HG03460 (cell line): ENCODE results near the gene AVEN.
"Not testable (repeated sequence)": the region's sequence is repeated elsewhere in the genome, so short reads cannot be mapped to it uniquely, and the experiment has no call there.

Experiments
- ATAC-seq: cut with Tn5 transposase; IDR thresholded peaks from one replicate; pipeline ENCODE4 v1.9.1; 2021; ENCODE audit not compliant: unreplicated experiment

AVEN gene

DNA sequence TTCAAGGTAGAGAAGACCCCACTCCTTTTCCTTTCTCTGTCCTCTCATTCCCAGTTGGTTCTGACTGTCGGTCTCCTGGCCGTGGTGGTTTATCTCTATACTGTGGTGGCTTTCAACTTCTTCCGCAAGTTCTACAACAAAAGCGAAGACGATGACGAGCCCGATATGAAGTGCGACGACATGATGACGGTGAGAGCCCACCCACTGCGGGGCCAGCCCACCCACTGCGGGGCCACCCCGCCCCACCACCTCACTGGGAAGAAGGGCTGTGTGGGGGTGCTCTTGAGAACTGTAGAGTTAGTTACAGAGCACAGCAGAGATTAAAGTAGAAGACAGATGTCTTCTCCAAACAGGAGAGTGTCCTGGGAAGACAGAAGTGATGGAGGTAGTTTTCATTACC is 181.3 kb downstream of the AVEN start:
- ATAC-seq = no peak

DNA sequence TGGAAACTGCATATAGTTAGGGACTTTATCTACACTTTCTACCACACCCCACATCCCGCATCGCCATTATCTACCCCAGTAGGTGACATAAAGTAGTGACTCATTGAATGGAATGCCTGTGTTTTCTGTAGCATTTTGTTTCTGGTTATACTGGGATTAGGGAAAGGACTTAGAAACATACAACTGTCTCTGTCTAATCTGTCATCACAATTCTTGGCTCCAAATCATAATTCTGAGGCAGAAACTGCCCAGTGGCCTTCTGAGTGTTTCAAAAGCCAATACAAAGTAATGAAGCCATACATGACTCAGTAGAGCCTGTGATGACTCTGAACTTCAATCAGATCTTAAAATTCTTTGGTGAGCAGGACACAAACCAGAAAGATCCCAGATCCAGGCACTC is 186.4 kb downstream of the AVEN start:
- no peak for ATAC-seq

DNA sequence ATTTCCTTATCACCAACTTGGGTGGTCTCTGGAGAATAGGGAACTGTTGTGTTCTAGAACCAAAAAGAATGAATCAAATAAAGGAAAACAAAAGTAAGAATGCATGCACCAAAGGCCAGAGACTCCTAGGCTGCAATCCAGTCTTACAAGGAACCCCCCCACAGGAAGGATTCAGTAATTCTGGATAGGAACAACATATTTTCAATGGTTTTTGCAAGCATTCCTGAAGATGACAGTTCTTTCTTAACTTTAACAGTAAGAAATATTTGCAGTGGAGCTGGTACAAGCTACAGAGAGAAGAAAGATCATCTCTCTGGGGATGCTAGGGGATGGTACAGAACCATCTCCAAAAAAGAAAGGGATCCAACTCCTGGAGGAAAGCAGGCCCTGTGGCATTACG is 186.9 kb downstream of the AVEN start:
- no peak for ATAC-seq

DNA sequence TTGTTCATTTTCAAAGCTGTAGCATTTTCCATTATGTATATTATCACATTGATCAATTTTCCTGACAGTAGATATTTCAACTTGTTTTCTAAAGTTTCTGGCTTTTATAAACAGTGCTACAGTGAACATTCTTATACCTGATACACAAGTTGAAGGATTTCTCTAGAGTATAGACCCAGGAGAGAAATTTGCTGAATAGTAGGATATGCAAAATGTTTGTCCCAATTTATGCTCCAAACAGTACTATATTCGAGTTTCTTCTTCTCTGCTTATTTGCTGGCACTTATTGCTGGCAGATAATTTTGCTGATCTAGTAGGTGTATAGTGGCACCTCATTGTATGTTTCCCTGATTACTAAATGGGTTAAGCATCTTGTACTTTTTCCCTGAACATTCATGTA is 187.9 kb downstream of the AVEN start:
- no peak for ATAC-seq

DNA sequence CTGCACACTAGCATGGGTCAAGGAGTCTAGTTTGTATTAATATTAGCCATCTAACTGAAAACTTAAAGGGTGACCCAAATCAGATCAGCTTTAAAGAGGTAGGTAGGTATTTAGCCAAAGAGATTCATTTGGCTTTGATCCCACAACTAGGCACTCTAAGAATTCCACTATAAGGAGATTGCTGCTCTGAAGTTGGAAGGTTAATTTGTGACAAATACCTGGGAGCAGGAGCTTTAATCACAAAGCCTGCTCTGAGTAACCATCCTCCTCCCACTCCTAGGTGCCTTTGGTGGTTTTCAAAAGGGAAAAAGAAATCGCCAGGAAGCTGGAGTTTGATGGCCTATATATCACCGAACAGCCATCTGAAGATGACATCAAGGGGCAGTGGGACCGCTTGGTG is 191.0 kb downstream of the AVEN start:
- ATAC-seq = no peak

DNA sequence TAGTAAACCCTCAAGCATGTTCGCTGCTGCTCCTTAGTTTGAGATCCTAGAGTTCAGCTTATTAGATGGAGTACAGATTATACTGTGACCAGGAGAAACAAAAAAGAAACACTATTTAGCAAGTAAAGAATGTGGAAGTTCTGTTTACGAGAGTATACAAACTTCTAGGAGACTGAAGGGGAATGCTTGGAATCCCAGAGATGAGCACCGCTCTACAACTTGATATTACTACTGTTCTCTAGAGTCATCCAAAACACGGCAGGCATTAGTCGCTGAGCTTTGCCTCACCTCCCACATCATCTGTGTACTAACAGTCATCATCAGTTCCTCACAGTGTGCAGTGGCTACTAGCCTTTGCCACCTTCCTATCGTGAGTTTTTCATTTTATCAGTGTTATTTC is 192.1 kb downstream of the AVEN start:
- ATAC-seq = no peak

DNA sequence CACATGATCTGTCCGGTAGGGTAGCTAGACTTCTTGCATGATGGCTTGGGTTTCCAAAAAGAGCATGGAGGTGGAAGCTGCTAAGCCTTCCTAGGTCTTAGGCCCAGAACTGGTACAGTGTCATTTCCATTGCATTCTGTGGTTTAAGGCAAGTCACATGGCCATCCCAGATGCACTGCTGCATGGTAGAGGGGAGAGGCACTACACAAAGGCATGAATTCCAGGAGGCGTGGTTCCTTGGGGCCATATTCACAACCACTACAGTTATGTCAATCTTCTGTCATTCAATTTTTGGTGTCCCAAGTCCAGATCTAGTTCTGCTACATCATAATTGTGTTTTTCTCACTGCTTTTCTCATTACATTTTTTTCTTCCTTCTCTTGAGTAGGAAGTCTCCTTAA is 192.9 kb downstream of the AVEN start:
- no peak for ATAC-seq

DNA sequence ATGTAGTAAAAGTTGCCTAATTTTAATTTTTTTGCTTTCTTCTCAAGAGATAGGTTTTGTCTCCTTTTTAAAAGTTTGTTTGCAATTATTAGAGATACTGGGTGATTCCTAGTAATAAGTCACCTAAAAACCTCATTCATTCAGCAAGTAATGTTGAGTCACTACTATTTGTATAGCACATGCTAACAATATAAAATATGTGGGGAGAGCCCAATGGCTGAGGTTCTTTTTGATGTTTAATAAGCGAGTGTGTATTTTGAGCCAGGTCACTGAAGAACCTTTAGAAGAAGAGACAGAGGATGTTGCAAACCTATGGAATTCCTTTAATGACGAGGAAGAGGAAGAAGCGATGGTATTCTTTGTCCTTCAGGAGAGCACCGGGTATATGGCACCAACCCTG is 194.4 kb downstream of the AVEN start:
- ATAC-seq = no peak

DNA sequence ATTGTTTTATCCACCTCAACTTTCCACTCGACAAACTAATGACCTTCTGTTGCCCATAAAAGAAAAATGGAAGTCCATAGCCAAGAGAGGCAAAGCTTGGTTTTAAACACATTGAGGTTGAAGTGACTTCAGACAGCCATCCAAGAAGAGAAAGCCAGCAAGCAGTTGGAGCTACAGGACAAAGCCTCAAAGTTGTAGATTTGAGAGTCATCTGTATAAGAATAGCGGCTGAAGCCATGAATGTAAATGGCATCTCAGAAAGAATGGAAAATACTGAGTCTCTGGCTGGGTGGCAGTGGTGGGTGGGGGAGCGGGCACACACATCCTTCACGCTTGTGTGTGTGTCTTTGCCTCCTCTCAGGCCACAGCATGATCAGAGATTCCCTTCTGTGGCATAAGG is 194.8 kb downstream of the AVEN start:
- no peak for ATAC-seq

DNA sequence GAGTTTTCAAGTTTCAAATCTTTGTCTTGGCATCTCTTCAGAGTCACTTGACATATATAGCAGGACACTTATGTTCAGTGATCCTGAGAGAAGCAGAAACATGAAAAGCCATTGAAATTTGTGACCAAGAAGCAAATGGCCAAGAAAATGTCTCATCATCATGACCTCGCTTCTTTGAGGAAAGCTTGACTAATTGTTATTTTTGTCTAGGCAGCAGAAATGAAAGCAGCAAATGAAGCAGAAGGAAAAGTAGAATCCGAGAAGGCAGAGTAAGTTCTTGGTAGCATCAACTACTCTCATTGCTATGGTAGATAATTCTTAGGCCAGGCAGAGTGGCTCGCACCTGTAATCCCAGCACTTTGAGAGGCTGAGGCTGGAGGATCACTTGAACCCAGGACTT is 198.4 kb downstream of the AVEN start:
- no peak for ATAC-seq

DNA sequence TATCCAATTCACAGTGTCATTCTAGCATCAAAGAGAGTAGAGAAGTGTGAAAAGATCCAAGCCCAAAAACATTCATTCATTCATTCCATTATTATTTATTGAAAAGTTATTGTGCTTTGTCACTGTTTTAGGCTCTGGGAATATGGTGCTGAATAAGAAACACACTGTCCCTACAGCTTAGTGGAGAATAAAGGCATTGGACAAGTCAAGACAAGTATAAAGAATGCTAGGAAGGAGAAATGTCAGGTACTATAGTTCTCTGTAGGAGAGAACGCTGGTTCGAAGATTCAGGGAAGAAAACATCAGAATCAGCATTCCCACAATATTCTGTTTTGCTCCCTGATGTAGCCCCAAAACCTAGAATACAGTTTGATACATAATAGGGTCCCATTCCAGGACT is 199.5 kb downstream of the AVEN start:
- no peak for ATAC-seq

DNA sequence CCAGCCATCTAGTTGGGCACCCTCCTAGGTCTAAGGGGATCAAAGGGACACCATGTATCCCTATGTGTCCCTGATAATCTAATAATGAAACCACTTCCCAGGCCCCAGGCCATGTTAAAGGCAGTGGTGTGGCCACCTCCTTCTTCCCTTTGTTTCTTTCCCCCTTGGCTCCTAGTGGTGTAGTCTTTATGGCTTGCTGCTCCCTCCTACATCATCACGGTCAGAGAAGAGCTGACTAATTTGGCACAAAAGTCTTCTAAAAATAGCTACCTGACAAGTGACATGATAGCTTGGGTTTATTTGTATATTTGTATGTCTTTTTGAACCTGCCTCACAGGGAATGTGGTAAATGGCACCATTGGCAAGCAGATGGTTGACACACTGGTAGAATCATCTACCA is 201.7 kb downstream of the AVEN start:
- ATAC-seq = no peak

DNA sequence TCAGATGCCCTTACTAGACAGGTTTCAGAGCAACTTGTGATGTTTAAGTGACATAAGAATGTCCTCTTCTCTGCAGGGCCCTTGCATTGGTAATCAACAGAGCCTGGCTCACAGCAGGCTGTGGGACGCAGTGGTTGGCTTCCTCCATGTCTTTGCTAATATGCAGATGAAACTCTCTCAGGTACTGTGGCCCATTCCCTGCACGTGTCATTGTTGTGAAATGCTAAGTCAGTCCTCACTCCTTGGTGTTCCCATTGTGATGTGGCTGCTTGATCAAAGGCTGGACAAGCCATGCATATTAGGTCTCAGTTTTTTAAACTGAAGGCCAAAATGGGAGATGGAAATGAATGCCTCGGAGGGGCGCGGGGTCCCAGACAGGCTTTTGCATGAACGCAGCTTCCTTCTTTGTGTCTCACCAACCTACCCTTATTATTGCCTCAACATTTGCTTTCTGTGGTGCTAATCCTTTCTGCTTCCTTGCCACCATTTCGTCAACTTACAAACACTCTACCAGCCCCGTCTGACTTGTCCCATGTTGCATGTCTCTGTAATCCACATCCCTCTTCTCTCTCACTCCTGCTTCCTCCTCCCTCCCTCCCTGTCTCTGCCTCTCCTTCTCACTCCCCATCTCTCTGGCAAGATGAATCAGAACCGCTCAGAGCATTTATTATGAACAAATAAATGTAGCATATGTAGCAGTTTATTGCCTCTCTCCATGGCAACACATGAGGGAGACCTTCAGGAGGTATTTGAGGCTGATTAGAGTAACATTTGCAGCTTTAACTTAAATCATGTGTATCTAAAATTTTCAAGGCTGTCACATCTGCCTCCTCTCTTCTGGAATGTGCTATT is 203.9 kb downstream of the AVEN start:
- ATAC-seq = no peak

DNA sequence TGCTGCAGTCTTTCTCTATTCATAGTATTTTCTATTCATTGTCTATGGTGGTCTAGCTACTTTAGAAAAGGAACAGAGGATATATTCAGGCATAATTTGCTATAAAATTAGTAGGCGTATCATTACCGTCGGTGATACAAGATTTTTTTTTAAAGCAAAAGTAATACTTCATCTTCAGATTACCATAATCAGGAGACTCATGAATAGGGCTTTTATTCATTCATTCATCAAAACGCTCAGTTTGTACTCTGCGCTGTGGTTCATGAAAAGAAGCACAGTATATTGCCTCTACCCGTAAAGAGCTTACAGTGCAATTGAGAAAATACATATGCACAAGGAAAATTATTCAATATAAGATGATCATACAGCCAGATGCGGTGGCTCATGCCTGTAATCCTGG is 207.4 kb downstream of the AVEN start:
- ATAC-seq = no peak

DNA sequence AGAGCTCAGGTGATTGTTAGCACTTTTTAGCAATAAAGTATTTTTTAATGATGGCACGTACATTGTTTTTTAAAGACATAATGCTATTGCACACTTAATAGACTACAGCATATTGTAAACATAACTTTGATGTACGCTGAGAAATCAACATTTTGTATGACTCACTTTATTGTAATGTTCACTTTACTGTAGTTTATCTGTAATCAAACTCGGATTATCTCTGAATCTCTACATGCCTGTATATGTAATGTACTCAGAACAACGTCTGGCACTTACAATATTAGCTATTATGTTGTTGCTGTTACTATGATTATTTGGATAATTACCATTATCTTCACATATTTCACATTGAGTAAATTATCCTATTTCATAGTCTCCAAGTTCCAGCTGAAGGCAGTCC is 208.7 kb downstream of the AVEN start:
- no peak for ATAC-seq

DNA sequence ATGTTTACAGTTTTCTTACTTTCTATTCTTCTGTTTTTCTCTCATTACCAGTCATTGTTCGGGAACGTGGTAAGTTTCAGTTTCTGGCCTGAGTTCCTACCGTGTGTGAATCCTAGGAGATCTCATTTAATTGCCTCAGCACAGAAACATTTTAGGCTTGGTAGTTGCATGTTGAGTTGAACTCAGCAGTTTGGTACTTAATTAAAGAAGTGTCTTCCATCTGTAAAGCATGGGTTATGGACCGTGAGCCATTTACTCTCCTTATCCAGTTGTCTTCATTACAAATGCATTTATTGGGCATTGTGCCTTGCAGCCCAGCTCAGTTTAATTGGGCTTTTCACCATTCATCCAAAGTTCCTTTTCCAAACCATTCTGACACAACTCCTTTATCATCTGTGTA is 212.8 kb downstream of the AVEN start:
- ATAC-seq = no peak

DNA sequence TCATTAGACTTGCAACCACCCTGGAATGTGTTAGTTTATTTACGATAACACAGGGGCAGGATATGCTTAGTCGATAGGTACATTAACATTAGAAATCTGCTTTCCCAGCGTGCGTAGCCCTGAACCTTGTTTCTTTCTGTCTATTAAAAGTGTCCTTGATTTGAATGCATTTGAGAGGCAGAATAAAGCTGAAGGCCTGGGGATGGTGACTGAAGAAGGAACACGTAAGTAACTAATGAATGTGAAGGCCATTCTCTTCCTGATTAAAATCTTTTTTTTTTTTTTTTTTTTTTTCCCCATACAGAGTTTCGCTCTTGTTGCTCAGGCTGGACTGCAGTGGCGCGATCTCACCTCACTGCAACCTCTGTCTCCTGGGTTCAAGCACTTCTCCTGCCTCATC is 213.6 kb downstream of the AVEN start:
- no peak for ATAC-seq

DNA sequence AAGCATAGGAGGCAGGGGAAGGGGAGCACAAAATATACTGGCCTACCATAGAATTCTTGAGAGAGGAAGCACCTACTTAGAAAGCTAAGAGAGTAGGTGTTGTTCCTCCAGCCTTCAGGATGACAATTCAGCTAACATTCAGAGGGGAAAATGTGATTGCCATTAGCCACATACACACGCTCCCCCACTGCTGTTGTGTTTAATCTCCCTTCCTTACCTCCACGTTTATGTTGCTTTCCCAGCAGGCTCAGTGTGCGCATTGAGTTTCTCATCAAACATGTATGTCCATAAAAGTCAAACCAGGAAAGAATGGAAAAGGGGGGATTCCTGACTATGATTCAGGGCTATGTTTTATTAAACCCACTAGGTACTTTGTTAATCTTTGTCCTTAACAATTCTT is 215.9 kb downstream of the AVEN start:
- ATAC-seq = no peak

DNA sequence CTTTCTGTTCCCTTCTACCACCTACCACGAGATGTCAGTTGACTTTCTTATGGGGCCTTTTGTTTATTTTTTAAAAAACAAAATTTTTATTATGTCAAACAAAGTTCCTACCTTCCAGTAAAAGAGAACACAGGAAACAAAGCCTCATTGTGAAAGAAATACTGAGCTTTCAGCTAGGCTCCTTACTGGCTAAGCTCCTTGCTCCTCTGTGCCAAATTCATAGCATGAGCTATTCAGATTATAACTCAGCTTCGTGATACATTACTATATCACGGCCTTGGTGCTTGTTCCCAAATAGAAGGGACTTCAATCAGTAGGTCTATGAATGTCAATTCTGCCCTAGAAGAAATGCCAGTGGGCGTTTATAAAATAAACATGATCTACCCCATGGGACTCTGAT is 216.5 kb downstream of the AVEN start:
- ATAC-seq = no peak

DNA sequence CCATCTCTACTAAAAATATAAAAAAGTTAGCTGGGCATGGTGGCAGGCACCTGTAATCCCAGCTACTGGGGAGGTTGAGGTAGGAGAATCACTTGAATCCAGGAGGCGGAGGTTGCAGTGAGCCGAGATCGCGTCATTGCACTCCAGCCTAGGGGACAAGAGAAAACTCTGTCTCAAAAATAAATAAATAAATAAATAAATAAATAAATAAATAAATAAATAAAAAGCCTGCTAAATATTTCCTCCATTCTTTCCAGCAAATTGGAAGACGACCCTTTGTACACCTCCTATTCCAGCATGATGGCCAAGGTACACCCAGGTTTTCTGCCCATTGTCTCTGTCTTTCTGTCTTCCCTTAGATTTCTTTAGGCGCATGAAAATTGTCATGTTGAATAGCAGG is 219.5 kb downstream of the AVEN start:
- not testable (repeated sequence) for ATAC-seq
